Measurements from ENCODE around the gene TMTC1. TPM values are rescaled to one million over a fixed set of nuclear protein-coding genes. Genes with fewer than 3 reads are reported as not detected.

TMTC1 gene
- total RNA-seq, 1 donor from 2014 or later: 1.4 TPM

- no peaks in the 10 kb centered on the region for H3K9me3 Mint-ChIP-seq (ENCODE audit: unreplicated experiment)
- H3K27me3 Mint-ChIP-seq (ENCODE audit: unreplicated experiment): no peaks in the 10 kb centered on the region
- TF ChIP-seq CTCF (IDR thresholded peaks at IDR 0.05; ENCODE audit: partially characterized antibody, unreplicated experiment): no peak
- H3K27ac Mint-ChIP-seq (ENCODE audit: unreplicated experiment): no peak overlapping the region
- no peak for DNase-seq
- H3K4me1 Mint-ChIP-seq (ENCODE audit: low read depth, unreplicated experiment): peaks cover 3% of the 10 kb centered on the region
- no peak overlapping the region for H3K4me3 Mint-ChIP-seq (ENCODE audit: unreplicated experiment)
- H3K36me3 Mint-ChIP-seq (ENCODE audit: unreplicated experiment): no peaks in the 10 kb centered on the region
Measured at GRCh38 chr12:29733060-29733459, 50.7 kb downstream of the TMTC1 start.

GRCh38 chr12:29732593-29732992 is 51.1 kb downstream of the TMTC1 start:
- Mint-ChIP-seq H3K4me1 (ENCODE audit: low read depth, unreplicated experiment) (peaks cover 3% of the 10 kb centered on the region), H3K4me3 (ENCODE audit: unreplicated experiment) (no peak overlapping the region), H3K36me3 (ENCODE audit: unreplicated experiment) (no peaks in the 10 kb centered on the region), H3K27me3 (ENCODE audit: unreplicated experiment) (no peaks in the 10 kb centered on the region), H3K27ac (ENCODE audit: unreplicated experiment) (no peak overlapping the region), H3K9me3 (ENCODE audit: unreplicated experiment) (no peaks in the 10 kb centered on the region)
- DNase-seq: no peak
- no peak for TF ChIP-seq CTCF (IDR thresholded peaks at IDR 0.05; ENCODE audit: partially characterized antibody, unreplicated experiment)

- H3K4me3 Mint-ChIP-seq (ENCODE audit: unreplicated experiment): no peak overlapping the region
Measured at GRCh38 chr12:29732191-29732590, 51.6 kb downstream of the TMTC1 start.

GRCh38 chr12:29731591-29731990 is 52.2 kb downstream of the TMTC1 start:
- Mint-ChIP-seq H3K27ac (ENCODE audit: unreplicated experiment) (no peak overlapping the region), H3K36me3 (ENCODE audit: unreplicated experiment) (no peaks in the 10 kb centered on the region), H3K9me3 (ENCODE audit: unreplicated experiment) (peaks cover under 1% of the 10 kb centered on the region), H3K27me3 (ENCODE audit: unreplicated experiment) (no peaks in the 10 kb centered on the region), H3K4me1 (ENCODE audit: low read depth, unreplicated experiment) (peaks cover 4% of the 10 kb centered on the region), H3K4me3 (ENCODE audit: unreplicated experiment) (no peak overlapping the region)
- no peak for DNase-seq
- TF ChIP-seq CTCF (IDR thresholded peaks at IDR 0.05; ENCODE audit: partially characterized antibody, unreplicated experiment): no peak

More at GRCh38 chr12:29732191-29732590, 51.6 kb downstream of the TMTC1 start:
- no peaks in the 10 kb centered on the region for H3K27me3 Mint-ChIP-seq (ENCODE audit: unreplicated experiment)
- no peak for TF ChIP-seq CTCF (IDR thresholded peaks at IDR 0.05; ENCODE audit: partially characterized antibody, unreplicated experiment)
- DNase-seq: no peak
- no peaks in the 10 kb centered on the region for H3K36me3 Mint-ChIP-seq (ENCODE audit: unreplicated experiment)
- no peaks in the 10 kb centered on the region for H3K9me3 Mint-ChIP-seq (ENCODE audit: unreplicated experiment)
- H3K27ac Mint-ChIP-seq (ENCODE audit: unreplicated experiment): no peak overlapping the region
- H3K4me1 Mint-ChIP-seq (ENCODE audit: low read depth, unreplicated experiment): peaks cover 3% of the 10 kb centered on the region

GRCh38 chr12:29730481-29730880 is 53.3 kb downstream of the TMTC1 start:
- peaks cover 15% of the 10 kb centered on the region for H3K4me1 Mint-ChIP-seq (ENCODE audit: low read depth, unreplicated experiment)
- H3K4me3 Mint-ChIP-seq (ENCODE audit: unreplicated experiment): no peak overlapping the region
- TF ChIP-seq CTCF (IDR thresholded peaks at IDR 0.05; ENCODE audit: partially characterized antibody, unreplicated experiment): no peak
- no peak overlapping the region for H3K27ac Mint-ChIP-seq (ENCODE audit: unreplicated experiment)
- DNase-seq: no peak
- H3K9me3 Mint-ChIP-seq (ENCODE audit: unreplicated experiment): peaks cover 2% of the 10 kb centered on the region
- H3K36me3 Mint-ChIP-seq (ENCODE audit: unreplicated experiment): no peaks in the 10 kb centered on the region
- H3K27me3 Mint-ChIP-seq (ENCODE audit: unreplicated experiment): peaks cover 2% of the 10 kb centered on the region

Data from glutamatergic neuron (in vitro differentiated cells).